DMS114 treated with DMSO at 0.1 percent for 48 hours (cell line): ENCODE data around the gene FDX2.
A peak's percentile ranks its signal among the peaks of the same experiment; 100 is the strongest.

Experiments used
- DNase-seq: peaks from one replicate; lab custom pipeline; 2025; ENCODE audit not compliant: unreplicated experiment; lab: John Stamatoyannopoulos, UW

The FDX2 gene

DNA sequence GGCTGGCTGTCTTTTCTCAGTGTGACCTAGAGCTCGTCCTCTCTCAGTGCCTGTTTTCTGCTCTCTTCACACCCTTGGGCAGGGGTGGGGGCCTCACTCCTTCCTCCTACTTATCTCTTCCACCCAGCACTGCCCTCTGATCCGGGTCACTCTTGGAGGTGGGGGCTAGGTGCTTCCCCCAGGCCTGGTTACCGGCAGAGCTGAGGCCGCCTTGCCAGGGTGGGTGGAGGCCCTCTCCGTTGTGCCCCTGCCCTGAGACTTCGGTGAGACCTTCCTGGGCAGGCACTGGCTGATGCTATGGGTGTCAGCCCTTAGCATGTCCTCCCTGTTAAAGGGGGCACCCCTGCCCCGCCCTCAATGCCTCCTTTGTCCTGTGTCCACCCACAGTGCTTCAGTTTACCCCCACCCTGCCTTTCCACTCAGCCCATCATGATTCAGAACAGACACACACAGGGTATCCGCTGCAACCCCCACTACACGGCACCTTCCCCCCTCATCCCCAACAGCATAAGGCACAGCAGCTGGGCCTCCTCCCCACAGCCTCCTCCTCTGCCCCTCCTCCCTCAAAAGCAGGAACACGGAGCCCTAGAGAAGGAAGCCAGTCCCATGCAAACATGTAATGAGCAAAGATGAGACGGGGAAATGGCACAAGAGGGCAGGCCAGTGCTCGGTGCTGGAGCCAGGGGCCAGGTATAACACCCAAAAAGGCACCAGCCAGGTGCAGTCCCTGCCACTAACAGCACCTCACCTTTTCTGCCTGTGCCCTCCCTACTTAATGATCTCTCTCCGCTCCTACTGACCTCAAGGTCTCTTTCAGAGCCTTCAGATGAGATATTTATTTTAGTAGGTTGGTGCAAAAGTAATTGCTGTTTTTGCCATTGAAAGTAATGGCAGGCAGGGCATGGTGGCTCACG is 16.0 kb downstream of the FDX2 start:
- no peak for DNase-seq

DNA sequence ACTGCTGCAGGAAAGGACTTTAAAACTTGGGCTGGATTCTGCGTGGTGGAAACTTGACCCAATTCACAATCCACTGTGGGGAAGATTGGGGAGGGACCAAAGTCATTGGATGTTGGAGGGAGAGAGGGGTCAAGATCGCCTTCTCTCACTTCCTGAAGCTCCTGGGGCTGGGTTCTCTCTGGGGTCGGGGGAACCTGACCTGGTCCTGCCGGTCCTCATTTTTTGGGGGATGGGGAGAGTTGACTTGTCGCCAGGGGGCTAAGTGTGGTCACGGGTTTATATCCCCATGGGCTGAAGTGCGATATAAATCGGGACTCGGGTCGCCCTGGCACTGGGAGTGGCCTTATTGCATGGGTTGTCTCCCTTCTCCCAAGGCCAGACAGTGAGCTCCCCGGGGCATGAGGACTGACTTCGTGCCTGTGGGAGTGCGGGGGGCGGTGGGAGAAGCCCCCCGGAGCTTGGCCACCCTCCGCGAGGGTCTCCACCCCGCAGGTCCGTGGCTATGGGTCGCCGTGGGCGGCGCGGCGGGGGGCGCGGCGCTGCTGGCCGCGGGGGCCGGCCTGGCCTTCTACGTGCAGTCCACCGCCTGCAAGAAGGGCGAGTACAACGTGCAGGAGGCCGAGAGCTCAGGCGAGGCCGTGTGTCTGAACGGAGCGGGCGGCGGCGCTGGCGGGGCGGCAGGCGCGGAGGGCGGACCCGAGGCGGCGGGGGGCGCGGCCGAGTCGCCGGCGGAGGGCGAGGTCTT is 19.8 kb downstream of the FDX2 start:
- no peak for DNase-seq

DNA sequence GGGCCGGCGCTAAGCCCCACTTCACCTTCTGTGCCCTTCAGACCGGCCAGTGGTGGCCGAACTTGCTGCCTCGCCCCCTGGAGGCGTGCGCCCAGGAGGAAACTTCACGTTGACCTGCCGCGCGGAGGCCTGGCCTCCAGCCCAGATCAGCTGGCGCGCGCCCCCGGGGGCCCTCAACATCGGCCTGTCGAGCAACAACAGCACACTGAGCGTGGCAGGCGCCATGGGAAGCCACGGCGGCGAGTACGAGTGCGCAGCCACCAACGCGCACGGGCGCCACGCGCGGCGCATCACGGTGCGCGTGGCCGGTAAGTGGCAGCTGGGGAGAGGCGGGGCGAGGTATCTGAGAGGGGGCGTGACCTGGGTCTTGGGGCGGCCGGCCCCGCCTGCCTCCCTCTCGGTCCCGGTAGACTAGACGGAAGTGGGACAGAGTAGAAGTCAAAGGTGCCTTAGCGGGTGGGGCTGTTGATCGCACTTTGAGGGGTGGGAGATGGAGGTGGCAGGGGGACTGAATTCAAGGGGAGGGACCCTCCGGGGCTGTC is 20.4 kb downstream of the FDX2 start:
- DNase-seq = no peak

DNA sequence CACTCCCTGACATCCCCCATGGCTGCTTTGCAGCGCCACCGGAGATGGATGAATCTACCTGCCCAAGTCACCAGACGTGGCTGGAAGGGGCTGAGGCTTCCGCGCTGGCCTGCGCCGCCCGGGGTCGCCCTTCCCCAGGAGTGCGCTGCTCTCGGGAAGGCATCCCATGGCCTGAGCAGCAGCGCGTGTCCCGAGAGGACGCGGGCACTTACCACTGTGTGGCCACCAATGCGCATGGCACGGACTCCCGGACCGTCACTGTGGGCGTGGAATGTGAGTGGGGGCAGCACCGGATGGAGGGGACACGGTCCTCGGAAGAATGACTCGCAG is 21.5 kb downstream of the FDX2 start:
- no peak for DNase-seq

DNA sequence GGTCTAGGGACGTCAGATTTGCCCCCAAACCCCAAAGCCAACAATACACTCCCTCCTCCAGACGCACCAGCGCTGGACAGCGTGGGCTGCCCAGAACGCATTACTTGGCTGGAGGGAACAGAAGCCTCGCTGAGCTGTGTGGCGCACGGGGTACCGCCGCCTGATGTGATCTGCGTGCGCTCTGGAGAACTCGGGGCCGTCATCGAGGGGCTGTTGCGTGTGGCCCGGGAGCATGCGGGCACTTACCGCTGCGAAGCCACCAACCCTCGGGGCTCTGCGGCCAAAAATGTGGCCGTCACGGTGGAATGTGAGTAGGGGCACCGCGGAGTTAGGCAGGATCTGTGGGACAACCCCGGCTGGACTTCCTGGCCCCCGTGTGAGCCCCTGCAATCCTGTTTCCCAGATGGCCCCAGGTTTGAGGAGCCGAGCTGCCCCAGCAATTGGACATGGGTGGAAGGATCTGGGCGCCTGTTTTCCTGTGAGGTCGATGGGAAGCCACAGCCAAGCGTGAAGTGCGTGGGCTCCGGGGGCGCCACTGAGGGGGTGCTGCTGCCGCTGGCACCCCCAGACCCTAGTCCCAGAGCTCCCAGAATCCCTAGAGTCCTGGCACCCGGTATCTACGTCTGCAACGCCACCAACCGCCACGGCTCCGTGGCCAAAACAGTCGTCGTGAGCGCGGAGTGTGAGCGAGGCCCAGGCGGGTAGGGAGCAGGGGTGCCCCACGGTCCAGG is 22.0 kb downstream of the FDX2 start:
- no peak for DNase-seq

DNA sequence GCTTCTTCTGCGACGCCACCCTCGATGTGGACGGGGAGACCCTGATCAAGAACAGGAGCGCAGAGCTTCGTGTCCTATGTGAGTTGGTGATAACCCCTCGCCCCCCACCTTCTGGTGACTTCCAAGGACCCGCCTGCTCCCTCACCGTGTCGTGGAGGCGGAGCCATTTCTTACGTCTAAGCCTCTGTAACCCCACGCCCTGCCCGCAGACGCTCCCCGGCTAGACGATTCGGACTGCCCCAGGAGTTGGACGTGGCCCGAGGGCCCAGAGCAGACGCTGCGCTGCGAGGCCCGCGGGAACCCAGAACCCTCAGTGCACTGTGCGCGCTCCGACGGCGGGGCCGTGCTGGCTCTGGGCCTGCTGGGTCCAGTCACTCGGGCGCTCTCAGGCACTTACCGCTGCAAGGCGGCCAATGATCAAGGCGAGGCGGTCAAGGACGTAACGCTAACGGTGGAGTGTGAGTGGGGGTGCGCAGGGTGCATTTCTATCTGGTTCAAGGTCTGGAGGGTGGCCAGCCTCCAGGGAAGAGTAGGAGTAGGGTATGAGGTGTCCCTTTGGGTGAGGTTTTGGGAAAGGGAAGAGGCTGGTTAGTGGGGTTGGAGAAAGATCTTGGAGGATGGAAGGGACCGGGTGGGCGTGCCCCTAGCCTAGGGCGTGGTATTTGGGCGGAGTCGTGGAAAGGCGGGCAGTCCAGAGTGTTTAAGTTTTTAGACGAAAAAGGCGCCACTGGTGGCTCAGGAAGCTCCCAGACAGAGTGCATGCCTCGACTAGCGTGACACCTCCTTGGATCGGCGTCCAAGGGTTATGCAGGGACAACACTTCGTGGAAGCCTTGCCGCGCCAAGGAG is 22.8 kb downstream of the FDX2 start:
- DNase-seq = no peak

DNA sequence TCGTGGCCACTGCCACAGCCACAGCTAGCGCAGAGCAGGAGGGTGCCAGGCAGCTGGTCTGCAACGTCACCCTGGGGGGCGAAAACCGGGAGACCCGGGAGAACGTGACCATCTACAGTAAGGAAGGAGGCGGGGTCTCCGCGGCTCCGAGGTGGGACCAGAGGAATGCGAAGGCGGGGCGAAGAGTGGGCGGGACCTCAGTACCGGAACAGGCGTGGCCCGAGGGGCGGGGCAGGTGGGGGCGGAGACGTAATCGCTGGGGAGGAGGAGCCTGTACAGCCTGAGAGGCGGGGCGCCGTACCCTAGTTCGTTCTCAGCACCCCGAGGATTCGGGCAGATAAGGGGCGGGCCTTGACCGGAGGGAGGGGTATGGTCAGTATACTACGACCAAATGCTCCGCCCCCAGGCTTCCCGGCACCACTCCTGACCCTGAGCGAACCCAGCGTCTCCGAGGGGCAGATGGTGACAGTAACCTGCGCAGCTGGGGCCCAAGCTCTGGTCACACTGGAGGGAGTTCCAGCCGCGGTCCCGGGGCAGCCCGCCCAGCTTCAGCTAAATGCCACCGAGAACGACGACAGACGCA is 23.5 kb downstream of the FDX2 start:
- no peak for DNase-seq

DNA sequence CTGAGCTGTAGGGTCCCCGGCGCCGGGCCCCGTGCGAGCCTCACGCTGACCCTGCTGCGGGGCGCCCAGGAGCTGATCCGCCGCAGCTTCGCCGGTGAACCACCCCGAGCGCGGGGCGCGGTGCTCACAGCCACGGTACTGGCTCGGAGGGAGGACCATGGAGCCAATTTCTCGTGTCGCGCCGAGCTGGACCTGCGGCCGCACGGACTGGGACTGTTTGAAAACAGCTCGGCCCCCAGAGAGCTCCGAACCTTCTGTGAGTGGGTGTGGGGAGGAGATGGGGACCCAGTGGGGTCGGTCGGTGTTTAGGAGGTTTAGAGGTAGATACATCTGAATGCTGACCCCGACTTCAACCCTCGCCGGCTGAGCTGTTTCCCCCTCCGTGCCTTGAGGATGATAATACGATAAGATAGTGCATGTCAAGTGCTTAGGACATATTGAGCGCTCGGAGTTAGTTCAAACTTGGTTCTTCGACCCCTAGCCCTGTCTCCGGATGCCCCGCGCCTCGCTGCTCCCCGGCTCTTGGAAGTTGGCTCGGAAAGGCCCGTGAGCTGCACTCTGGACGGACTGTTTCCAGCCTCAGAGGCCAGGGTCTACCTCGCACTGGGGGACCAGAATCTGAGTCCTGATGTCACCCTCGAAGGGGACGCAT is 24.1 kb downstream of the FDX2 start:
- DNase-seq = no peak

DNA sequence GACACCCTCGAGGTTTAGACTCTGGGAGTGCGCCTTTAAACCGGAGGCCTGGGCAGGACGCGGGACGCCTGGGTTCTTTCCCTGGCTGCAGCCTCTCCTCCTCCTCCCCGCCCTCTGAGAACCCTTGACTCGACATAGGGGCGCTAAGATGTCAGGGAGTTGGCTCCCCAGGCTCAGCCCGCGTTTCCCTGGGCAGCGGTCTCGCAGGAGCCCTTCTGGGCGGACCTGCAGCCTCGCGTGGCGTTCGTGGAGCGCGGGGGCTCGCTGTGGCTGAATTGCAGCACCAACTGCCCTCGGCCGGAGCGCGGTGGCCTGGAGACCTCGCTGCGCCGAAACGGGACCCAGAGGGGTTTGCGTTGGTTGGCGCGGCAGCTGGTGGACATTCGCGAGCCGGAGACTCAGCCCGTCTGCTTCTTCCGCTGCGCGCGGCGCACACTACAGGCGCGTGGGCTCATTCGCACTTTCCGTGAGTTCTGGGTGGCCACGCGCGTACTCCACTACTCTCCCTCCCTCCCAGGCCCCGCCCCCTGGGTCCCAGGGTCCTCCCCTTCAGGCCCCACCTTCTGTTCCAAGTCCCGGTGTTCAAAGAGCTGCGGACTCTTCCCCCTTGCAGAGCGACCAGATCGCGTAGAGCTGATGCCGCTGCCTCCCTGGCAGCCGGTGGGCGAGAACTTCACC is 24.8 kb downstream of the FDX2 start:
- peak; percentile 36 for DNase-seq

DNA sequence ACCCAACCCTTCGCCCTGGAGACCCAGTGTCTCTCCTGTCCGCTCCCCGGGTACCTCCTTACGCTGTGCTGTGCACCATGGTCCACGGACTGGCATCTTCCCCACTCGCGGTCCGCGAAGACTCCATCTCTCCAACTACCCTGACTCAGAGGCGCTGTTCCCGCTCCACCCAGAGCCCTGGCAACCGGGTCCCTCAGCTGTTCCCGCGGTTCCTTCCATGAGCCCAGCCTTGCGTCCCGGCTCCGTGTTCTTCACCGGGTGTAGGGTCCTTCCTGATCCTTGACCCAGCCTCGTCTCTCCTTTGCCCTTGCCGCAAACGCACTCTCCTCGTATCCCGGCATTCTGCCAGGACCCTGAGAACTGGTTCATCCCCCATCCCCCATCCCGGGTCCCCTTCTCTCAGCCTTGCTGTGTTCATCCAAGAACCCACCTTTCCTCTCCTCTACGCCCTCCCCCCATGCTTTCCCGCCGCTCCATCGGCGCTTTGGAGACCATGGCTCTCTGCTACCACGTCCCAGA is 25.4 kb downstream of the FDX2 start:
- DNase-seq = no peak

DNA sequence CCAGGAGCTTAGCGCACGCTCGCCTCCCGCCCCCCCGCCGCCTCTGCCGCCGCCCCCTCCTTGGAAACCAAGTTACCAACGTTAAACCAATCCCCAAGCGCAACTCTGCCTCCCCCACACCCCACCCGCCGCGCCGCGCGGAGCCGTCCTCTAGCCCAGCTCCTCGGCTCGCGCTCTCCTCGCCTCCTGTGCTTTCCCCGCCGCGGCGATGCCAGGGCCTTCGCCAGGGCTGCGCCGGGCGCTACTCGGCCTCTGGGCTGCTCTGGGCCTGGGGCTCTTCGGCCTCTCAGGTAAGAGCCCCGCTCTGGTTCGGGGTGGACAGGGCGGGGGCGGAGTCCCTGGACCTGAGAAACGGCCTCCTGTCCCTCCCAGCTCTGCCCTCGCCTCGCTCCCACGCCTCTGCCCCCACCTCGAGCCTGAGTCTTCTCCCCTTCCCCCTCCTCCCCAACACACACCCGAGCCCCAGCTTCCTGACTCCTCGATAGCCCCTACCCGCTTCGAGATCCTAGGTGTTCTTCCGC is 25.9 kb downstream of the FDX2 start, which contains the start of gene ICAM5:
TSS of gene ICAM5 (plus strand) at position 117 of the 521 bp plus-strand sequence. CDS start at position 209, 92 bp downstream.
- no peak for DNase-seq

DNA sequence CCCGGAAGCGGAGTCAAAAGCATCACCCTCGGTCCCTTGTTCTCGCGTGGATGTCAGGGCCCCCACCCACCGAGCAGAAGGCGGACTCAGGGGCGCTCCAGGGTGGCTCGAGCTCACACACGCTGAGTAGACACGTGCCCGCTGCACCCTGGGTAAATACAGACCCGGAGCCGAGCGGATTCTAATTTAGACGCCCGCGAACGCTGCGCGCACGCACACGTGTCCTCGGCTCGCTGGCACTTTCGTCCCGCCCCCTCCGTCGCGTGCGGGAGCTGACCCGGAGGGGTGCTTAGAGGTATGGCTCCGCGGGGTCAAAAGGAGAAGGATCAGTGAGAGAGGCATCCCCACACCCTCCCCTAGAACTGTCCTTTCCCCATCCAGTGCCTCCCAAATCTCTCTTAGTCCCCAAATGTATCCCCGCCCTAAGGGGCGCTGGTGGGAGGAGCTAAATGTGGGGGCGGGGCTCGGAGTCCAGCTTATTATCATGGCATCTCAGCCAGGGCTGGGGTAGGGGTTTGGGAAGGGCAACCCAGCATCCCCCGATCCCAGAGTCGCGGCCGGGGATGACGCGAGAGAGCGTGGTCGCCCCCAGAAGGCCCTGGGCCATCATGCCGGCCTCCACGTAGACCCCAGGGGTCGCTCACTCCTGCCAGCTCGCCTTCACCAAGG is 26.5 kb downstream of the FDX2 start:
- peak; percentile 62 for DNase-seq

DNA sequence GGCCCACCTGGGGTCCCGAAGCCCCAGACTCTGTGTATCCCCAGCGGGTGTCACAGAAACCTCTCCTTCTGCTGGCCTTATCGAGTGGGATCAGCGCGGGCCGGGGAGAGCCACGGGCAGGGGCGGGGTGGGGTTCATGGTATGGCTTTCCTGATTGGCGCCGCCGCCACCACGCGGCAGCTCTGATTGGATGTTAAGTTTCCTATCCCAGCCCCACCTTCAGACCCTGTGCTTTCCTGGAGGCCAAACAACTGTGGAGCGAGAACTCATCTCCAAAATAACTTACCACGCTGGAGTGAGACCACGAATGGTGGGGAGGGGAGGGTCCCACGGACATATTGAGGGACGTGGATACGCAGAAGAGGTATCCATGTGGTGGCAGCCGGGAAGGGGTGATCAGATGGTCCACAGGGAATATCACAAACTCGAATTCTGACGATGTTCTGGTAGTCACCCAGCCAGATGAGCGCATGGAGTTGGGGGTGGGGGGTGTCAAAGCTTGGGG is 27.1 kb downstream of the FDX2 start:
- DNase-seq = peak; percentile 52

DNA sequence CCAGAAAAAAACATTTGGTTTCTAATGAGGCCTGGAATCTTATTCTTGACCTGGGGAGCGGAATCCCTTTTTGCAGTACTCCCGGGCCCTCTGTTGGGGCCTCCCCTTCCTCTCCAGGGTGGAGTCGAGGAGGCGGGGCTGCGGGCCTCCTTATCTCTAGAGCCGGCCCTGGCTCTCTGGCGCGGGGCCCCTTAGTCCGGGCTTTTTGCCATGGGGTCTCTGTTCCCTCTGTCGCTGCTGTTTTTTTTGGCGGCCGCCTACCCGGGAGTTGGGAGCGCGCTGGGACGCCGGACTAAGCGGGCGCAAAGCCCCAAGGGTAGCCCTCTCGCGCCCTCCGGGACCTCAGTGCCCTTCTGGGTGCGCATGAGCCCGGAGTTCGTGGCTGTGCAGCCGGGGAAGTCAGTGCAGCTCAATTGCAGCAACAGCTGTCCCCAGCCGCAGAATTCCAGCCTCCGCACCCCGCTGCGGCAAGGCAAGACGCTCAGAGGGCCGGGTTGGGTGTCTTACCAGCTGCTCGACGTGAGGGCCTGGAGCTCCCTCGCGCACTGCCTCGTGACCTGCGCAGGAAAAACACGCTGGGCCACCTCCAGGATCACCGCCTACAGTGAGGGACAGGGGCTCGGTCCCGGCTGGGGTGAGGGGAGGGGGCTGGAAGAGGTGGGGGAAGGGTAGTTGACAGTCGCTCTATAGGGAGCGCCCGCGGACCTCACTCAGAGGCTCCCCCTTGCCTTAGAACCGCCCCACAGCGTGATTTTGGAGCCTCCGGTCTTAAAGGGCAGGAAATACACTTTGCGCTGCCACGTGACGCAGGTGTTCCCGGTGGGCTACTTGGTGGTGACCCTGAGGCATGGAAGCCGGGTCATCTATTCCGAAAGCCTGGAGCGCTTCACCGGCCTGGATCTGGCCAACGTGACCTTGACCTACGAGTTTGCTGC is 28.7 kb downstream of the FDX2 start, which contains the start of gene ICAM4:
TSS of gene ICAM4 (plus strand) at position 153 of the 935 bp plus-strand sequence. CDS start at position 211, 58 bp downstream.
- no peak for DNase-seq

DNA sequence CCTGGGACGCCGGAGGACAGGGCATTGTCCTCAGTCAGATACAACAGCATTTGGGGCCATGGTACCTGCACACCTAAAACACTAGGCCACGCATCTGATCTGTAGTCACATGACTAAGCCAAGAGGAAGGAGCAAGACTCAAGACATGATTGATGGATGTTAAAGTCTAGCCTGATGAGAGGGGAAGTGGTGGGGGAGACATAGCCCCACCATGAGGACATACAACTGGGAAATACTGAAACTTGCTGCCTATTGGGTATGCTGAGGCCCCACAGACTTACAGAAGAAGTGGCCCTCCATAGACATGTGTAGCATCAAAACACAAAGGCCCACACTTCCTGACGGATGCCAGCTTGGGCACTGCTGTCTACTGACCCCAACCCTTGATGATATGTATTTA is 30.4 kb downstream of the FDX2 start:
- no peak for DNase-seq

DNA sequence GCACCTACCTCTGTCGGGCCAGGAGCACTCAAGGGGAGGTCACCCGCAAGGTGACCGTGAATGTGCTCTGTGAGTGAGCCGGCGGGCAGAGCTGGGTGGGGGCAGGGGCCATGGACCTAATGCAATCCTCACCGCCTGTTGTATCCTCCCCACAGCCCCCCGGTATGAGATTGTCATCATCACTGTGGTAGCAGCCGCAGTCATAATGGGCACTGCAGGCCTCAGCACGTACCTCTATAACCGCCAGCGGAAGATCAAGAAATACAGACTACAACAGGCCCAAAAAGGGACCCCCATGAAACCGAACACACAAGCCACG is 30.9 kb downstream of the FDX2 start:
- no peak for DNase-seq
